HG03025 (cell line): ENCODE measurements around the gene FARSB.
"Not testable (repeated sequence)": the region's sequence is repeated elsewhere in the genome, so short reads cannot be mapped to it uniquely, and the experiment has no call there.

Experiments
- ATAC-seq: cut with Tn5 transposase; IDR thresholded peaks from one replicate; pipeline ENCODE4 v1.9.1; 2021; ENCODE audit warnings: mild to moderate bottlenecking, moderate library complexity; ENCODE audit not compliant: unreplicated experiment, low FRiP score

Gene FARSB

GRCh38 chr2:222609381-222609780 lies 46.5 kb downstream of the FARSB start:
- ATAC-seq = no peak

GRCh38 chr2:222608081-222608480 lies 47.8 kb downstream of the FARSB start:
- no peak for ATAC-seq

- ATAC-seq = no peak
Measured at GRCh38 chr2:222606306-222606705, 49.6 kb downstream of the FARSB start.

- no peak for ATAC-seq
Measured at GRCh38 chr2:222604749-222605515, 51.0 kb downstream of the FARSB start.

GRCh38 chr2:222603501-222603900 lies 52.4 kb downstream of the FARSB start:
- no peak for ATAC-seq

- no peak for ATAC-seq
Measured at GRCh38 chr2:222598611-222599010, 57.3 kb downstream of the FARSB start.

GRCh38 chr2:222595581-222595980 lies 60.3 kb downstream of the FARSB start:
- ATAC-seq = no peak

GRCh38 chr2:222594679-222595078 lies 61.2 kb downstream of the FARSB start:
- no peak for ATAC-seq

GRCh38 chr2:222592176-222592575 lies 63.7 kb downstream of the FARSB start:
- ATAC-seq = no peak

- ATAC-seq = no peak
Measured at GRCh38 chr2:222591661-222592060, 64.2 kb downstream of the FARSB start.

- ATAC-seq = not testable (repeated sequence)
Measured at GRCh38 chr2:222584589-222584988, 71.3 kb downstream of the FARSB start.

GRCh38 chr2:222582928-222583327 lies 73.0 kb downstream of the FARSB start:
- ATAC-seq = no peak

GRCh38 chr2:222577341-222577740 lies 78.6 kb downstream of the FARSB start:
- no peak for ATAC-seq

GRCh38 chr2:222576171-222577081 lies 79.5 kb downstream of the FARSB start:
- ATAC-seq = no peak

- ATAC-seq = no peak
Measured at GRCh38 chr2:222575618-222576017, 80.3 kb downstream of the FARSB start.

GRCh38 chr2:222572751-222573174 lies 83.1 kb downstream of the FARSB start:
- ATAC-seq = no peak

GRCh38 chr2:222572264-222572721 lies 83.6 kb downstream of the FARSB start:
- no peak for ATAC-seq

GRCh38 chr2:222569826-222570225 lies 86.1 kb downstream of the FARSB start:
- no peak for ATAC-seq

GRCh38 chr2:222568865-222569264 lies 87.0 kb downstream of the FARSB start:
- ATAC-seq = no peak

GRCh38 chr2:222566229-222566628 lies 89.7 kb downstream of the FARSB start:
- ATAC-seq = no peak

GRCh38 chr2:222563936-222564335 lies 92.0 kb downstream of the FARSB start:
- no peak for ATAC-seq
